H9 (cell line): Measurements from ENCODE around the gene FAXDC2. TPM values are rescaled to one million over a fixed set of nuclear protein-coding genes. Genes with fewer than 3 reads are reported as not detected.
A peak's percentile ranks its signal among the peaks of the same experiment; 100 is the strongest.

Source experiments
- DNase-seq: peaks from one replicate; pipeline ENCODE4 v3.0.0-alpha.2; 2017
- H2AFZ ChIP-seq: one replicate; pipeline ENCODE4 v1.6.1; 2013; ENCODE audit warnings: mild to moderate bottlenecking, low read length, control low read depth, moderate library complexity
- H2AK5ac ChIP-seq: 2 replicates; pipeline ENCODE4 v1.6.1; 2013; ENCODE audit warnings: low read length, control low read depth, mixed read lengths; ENCODE audit not compliant: insufficient read length
- H2BK120ac ChIP-seq: one replicate; pipeline ENCODE4 v1.6.1; 2013; ENCODE audit warnings: low read depth, mild to moderate bottlenecking, low read length, control low read depth, inconsistent platforms; ENCODE audit not compliant: poor library complexity, severe bottlenecking
- H2BK12ac ChIP-seq: 2 replicates; pipeline ENCODE4 v1.6.1; 2013; ENCODE audit warnings: low read length, control low read depth, mixed read lengths, low read depth; ENCODE audit not compliant: insufficient read length
- H2BK15ac ChIP-seq: 2 replicates; pipeline ENCODE4 v1.6.1; 2013; ENCODE audit warnings: low read depth, low read length, control low read depth
- H2BK20ac ChIP-seq: one replicate; pipeline ENCODE4 v1.6.1; 2013; ENCODE audit warnings: low read depth, mild to moderate bottlenecking, low read length, control low read depth, inconsistent platforms; ENCODE audit not compliant: poor library complexity, severe bottlenecking
- H2BK5ac ChIP-seq: 2 replicates; pipeline ENCODE4 v1.6.1; 2013; ENCODE audit warnings: low read length, control low read depth, mixed read lengths; ENCODE audit not compliant: insufficient read length
- H3K14ac ChIP-seq: 2 replicates; pipeline ENCODE4 v1.6.1; 2013; ENCODE audit warnings: low read length, control low read depth; ENCODE audit not compliant: insufficient read depth
- H3K18ac ChIP-seq: 2 replicates; pipeline ENCODE4 v1.6.1; 2013; ENCODE audit warnings: low read depth, mild to moderate bottlenecking, mixed read lengths, low read length, control low read depth; ENCODE audit not compliant: insufficient read length
- H3K23ac ChIP-seq: 2 replicates; pipeline ENCODE4 v1.6.1; 2013; ENCODE audit warnings: low read length, control low read depth, mixed read lengths, low read depth; ENCODE audit not compliant: insufficient read length
- H3K23me2 ChIP-seq: 2 replicates; pipeline ENCODE4 v1.6.1; 2013; ENCODE audit warnings: low read depth, mild to moderate bottlenecking, mixed read lengths, low read length, control low read depth; ENCODE audit not compliant: insufficient read length, poor library complexity, severe bottlenecking
- H3K27ac ChIP-seq: 2 replicates; pipeline ENCODE4 v1.5.1; 2013; ENCODE audit warnings: low read length, control low read depth, mixed read lengths, low read depth; ENCODE audit not compliant: insufficient read length
- H3K27me3 ChIP-seq: 2 replicates; pipeline ENCODE4 v1.6.1; 2013; ENCODE audit warnings: low read length, control low read depth, inconsistent platforms; ENCODE audit not compliant: insufficient read depth
- H3K4ac ChIP-seq: 2 replicates; pipeline ENCODE4 v1.6.1; 2013; ENCODE audit warnings: low read depth, mild to moderate bottlenecking, control low read depth, inconsistent platforms, low read length, moderate library complexity
- H3K4me1 ChIP-seq: 2 replicates; pipeline ENCODE4 v1.6.1; 2013; ENCODE audit warnings: low read length, control low read depth, inconsistent platforms; ENCODE audit not compliant: insufficient read depth
- H3K4me2 ChIP-seq: 2 replicates; pipeline ENCODE4 v1.6.1; 2013; ENCODE audit warnings: low read length, control low read depth, mixed read lengths; ENCODE audit not compliant: insufficient read length, insufficient read depth
- H3K56ac ChIP-seq: 2 replicates; pipeline ENCODE4 v1.6.1; 2013; ENCODE audit warnings: low read depth, mild to moderate bottlenecking, mixed read lengths, low read length, control low read depth; ENCODE audit not compliant: insufficient read length
- H3K79me1 ChIP-seq: 2 replicates; pipeline ENCODE4 v1.6.1; 2013; ENCODE audit warnings: low read depth, mild to moderate bottlenecking, moderate library complexity, low read length, control low read depth, inconsistent platforms; ENCODE audit not compliant: insufficient read depth, poor library complexity, severe bottlenecking
- H3K79me2 ChIP-seq: 2 replicates; pipeline ENCODE4 v1.6.1; 2013; ENCODE audit warnings: low read length, control low read depth, inconsistent platforms; ENCODE audit not compliant: insufficient read depth
- H3K9ac ChIP-seq: 2 replicates; pipeline ENCODE4 v1.6.1; 2013; ENCODE audit warnings: low read length, control low read depth, mixed read lengths; ENCODE audit not compliant: insufficient read length; ENCODE audit errors: extremely low read depth
- H3K9me3 ChIP-seq: one replicate; pipeline ENCODE4 v1.6.1; 2013; ENCODE audit warnings: low read depth, low read length, inconsistent platforms; ENCODE audit not compliant: control insufficient read depth
- H3T11ph ChIP-seq: one replicate; pipeline ENCODE4 v1.6.1; 2013; ENCODE audit warnings: mild to moderate bottlenecking, low read length, control low read depth, inconsistent platforms
- H4K20me1 ChIP-seq: one replicate; pipeline ENCODE4 v1.6.1; 2013; ENCODE audit not compliant: control insufficient read depth, insufficient read length, insufficient read depth
- H4K5ac ChIP-seq: 2 replicates; pipeline ENCODE4 v1.6.1; 2013; ENCODE audit warnings: low read depth, mild to moderate bottlenecking, mixed read lengths, low read length, control low read depth; ENCODE audit not compliant: insufficient read length
- H4K8ac ChIP-seq: replicated peaks from 2 replicates; pipeline ENCODE4 v1.6.1; 2013; ENCODE audit warnings: low read length, control low read depth, mixed read lengths, low read depth; ENCODE audit not compliant: insufficient read length
- H4K91ac ChIP-seq: 2 replicates; pipeline ENCODE4 v1.6.1; 2013; ENCODE audit warnings: low read depth, mild to moderate bottlenecking, moderate library complexity, mixed read lengths, low read length, control low read depth; ENCODE audit not compliant: insufficient read length
- H3K27ac Mint-ChIP-seq, 3 experiments: 2 replicates in 2 of 3; 3 replicates in 1 of 3; pipeline ENCODE4 v1.8.0; 2020 to 2021; ENCODE audit warnings: mixed read lengths in 3 of 3, mild to moderate bottlenecking in 1 of 3, moderate library complexity in 1 of 3
- H3K27me3 Mint-ChIP-seq: 2 replicates; pipeline ENCODE4 v1.8.0; 2021; ENCODE audit warnings: low read depth, mild to moderate bottlenecking, moderate library complexity, mixed read lengths
- H3K36me3 Mint-ChIP-seq, 3 experiments: 2 replicates in 2 of 3; 3 replicates in 1 of 3; pipeline ENCODE4 v1.8.0; 2020 to 2021; ENCODE audit warnings: low read depth in 3 of 3, mixed read lengths in 3 of 3; ENCODE audit not compliant: insufficient read depth in 1 of 3
- H3K4me1 Mint-ChIP-seq, 2 experiments: 2 replicates each; pipeline ENCODE4 v1.8.0; 2020; ENCODE audit warnings: mixed read lengths in 2 of 2
- H3K4me3 Mint-ChIP-seq, 2 experiments: 2 replicates in 1 of 2; 3 replicates in 1 of 2; pipeline ENCODE4 v1.8.0; 2020 to 2021; ENCODE audit warnings: mild to moderate bottlenecking in 2 of 2, mixed read lengths in 2 of 2, moderate library complexity in 1 of 2
- H3K9me3 Mint-ChIP-seq, 2 experiments: 2 replicates in 1 of 2; 3 replicates in 1 of 2; pipeline ENCODE4 v1.8.0; 2020; ENCODE audit warnings: mild to moderate bottlenecking in 2 of 2, mixed read lengths in 2 of 2, moderate library complexity in 1 of 2
- CTCF ChIP-seq: fragments of 200-600 bp; sonication (generic); conservative IDR thresholded peaks from 3 replicates; pipeline ENCODE4 v1.8.0; 2021; ENCODE audit warnings: antibody characterized with exemption, mild to moderate bottlenecking
- WGBS: extraction: QIAGEN DNeasy Blood & Tissue Kit; methylation state at CpG from one replicate; pipeline ENCODE4 v1.1.7; 2013; ENCODE audit warnings: missing lambda C conversion rate, low lambda C conversion rate, mixed read lengths; ENCODE audit not compliant: insufficient read length; ENCODE audit errors: extremely low coverage; 5-methylcytosine and 5-hydroxymethylcytosine counted together
- total RNA-seq: library from RNA; stranded (reverse); gene quantifications from 2 replicates; pipeline ENCODE4 v1.2.1, GENCODE V29; 2021

The FAXDC2 gene
- total RNA-seq, 1 experiment from 2014 or later = 3.0 TPM

GRCh38 chr5:154811239-154811638 is 39.2 kb downstream of the FAXDC2 start:
- no peak overlapping the region for H3K4me3 Mint-ChIP-seq
- H3K27me3 Mint-ChIP-seq = peaks cover 2% of the 10 kb centered on the region; the same call in 1 of the 2 replicates

More at GRCh38 chr5:154811239-154811638, 39.2 kb downstream of the FAXDC2 start:
- peaks cover 0 to 1% of the 10 kb centered on the region in 2 experiments; a peak in 3 of 4 replicates for H3K4me1 Mint-ChIP-seq
- Histone ChIP-seq H4K8ac (no peak overlapping the region), H2BK120ac (no peak overlapping the region), H3K79me2 (no peaks in the 10 kb centered on the region), H3K79me1 (no peaks in the 10 kb centered on the region), H2AK5ac (no peak overlapping the region), H3K9ac (no peak overlapping the region), H4K91ac (no peak overlapping the region), H2BK15ac (no peak overlapping the region), H3K9me3 (no peaks in the 10 kb centered on the region), H2BK20ac (no peak overlapping the region), H4K5ac (no peak overlapping the region), H3K4me1 (no peaks in the 10 kb centered on the region), H3K56ac (no peak overlapping the region), H3K27me3 (no peaks in the 10 kb centered on the region), H3K4ac (no peak overlapping the region), H3T11ph (no peak overlapping the region), H3K27ac (no peak overlapping the region), H3K14ac (no peak overlapping the region), H3K23ac (no peak overlapping the region), H3K4me2 (no peak overlapping the region), H2AFZ (no peak overlapping the region), H3K23me2 (no peaks in the 10 kb centered on the region), H3K18ac (no peak overlapping the region), H4K20me1 (no peaks in the 10 kb centered on the region), H2BK12ac (no peak overlapping the region), H2BK5ac (no peak overlapping the region)
- no peak for TF ChIP-seq CTCF
- H3K9me3 Mint-ChIP-seq = no peaks in the 10 kb centered on the region
- no CpG with 5 or more reads among the region's 7 CpGs for WGBS
- DNase-seq = no peak
- H3K36me3 Mint-ChIP-seq = peaks cover 58 to 91% (median 90%) of the 10 kb centered on the region in 3 experiments; a peak in 6 of 7 replicates
- peak overlapping the region in 1 of 3 experiments; percentile 89; a peak in 2 of 7 replicates for H3K27ac Mint-ChIP-seq
